IPS DF 4.7 (cell line): ENCODE data around the gene AMMECR1L.
"Not testable (repeated sequence)": the region's sequence is repeated elsewhere in the genome, so short reads cannot be mapped to it uniquely, and the experiment has no call there.

Experiments used
- DNase-seq: peaks from one replicate; pipeline ENCODE4 v3.0.0-alpha.2; 2013; ENCODE audit warnings: low spot score; ENCODE audit errors: extremely low read depth

AMMECR1L gene

DNA sequence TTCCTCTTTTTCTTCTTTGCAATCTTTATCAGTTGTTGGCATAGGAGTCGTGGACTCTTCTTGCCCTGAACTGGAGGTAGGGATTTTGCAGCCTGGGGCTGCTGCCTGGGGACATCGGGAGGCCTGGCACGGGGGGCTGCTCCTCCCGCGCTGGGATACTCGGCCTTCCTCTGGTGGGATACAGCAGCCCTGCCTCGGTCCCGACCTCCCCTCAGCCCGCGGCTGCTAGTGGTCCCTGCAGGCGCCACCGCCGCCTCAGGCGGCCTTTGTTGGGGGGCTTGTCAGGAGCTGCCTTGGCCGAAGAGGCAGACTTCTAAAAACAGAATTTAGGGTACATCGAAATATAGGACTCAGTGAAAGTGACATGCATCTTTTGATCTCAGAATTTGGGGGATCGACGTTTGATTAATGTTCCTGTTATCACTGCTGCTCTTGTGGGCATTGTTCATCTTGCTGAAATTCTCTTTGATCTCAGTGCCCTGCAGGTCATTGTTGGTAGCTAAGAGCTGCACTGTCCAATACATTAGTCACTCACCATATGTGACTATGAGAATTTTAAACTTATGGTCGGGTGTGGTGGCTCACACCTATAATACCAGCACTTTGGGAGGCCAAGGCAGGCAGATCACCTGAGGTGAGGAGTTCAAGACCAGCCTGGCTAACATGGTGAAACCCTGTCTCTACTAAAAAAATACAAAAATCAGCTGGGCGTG is 44.1 kb downstream of the AMMECR1L start:
- no peak for DNase-seq

DNA sequence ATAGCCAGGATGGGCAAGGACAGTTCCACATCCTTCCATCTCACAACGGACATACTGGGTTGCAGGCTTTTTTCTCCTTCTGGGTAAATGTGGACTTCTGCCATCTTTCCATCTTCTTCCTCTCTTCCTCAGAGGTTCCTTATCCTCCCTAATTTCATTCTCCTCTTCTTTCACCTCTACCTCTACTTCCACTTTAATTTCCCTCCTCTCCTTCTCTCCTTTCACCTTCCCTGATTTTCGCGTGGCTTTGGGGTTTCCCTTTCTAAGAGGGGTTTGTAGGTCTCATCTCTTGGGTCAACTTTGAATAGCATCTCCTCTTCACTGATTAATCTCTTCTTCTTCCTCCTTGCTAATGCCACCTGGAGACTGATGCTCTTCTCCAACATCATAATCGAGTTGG is 44.9 kb downstream of the AMMECR1L start:
- DNase-seq, result no peak

DNA sequence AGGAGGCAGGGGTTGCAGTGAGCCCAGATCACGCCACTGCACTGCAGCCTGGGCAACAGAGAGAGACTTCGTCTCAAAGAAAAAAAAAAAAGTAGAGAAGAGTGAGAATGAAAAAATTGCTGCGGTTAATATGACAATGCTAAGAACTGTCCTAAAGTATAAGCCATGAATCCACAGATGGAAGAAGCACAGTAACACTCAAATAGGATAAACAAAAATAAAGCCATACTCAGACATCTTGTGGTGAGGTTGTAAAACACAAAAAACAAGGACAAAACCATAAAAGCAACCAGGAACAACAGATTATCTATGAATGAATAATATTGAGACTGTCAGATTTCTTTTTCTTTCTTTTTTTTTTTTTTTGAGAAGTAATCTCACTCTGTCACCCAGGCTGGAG is 50.8 kb downstream of the AMMECR1L start:
- no peak for DNase-seq

DNA sequence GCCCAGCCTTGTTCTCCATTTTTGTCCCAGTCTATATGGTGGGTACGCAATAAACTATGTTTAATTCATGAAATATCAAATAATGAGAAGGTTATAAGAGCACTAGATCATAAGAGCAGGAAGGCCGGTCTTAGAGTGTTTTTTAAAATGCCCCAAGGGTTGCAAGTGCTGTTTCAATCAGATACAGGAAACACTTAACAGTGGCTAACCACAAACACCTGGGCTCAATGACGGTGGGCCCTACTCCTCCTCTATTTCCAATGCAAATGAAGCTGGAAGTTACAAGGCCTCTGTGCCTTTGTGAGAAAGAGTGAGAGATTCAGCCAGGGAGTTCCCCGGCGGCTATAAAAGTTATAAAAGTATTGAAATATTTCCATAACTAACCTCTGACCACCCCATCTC is 55.9 kb downstream of the AMMECR1L start:
- DNase-seq, result no peak

DNA sequence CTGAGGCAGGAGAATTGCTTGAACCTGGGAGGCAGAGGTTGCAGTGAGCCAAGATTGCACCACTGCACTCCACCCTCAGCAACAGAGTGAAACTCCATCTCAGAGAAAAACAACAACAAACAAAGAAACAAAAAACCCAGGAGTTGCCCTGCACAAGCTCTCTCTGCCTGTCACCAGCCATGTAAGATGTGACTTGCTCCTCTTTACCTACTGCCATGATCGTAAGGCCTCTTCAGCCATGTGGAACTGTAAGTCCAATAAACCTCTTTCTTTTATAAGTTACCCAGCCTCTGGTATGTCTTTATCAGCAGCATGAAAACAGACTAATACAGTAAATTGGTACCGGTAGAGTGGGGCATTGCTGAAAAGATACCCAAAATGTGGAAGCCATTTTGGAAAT is 59.0 kb downstream of the AMMECR1L start:
- not testable (repeated sequence) for DNase-seq

DNA sequence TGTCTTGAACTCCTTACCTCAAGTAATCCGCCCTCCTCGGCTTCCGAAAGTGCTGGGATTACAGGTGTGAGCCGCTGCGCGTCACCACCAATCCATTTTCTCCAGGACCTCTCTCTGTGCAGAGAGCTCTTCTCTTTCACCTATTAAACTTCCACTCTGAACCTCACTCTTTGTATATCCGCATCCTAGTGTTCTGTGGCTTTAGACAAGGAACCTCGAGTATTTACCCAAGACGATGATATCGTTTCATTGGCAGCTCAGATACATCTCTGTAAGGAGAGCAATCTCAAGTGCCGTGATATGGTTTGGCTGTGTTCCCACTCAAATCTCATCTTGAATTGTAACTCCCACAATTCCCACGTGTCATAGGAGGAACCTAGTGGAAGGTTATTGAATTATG is 59.7 kb downstream of the AMMECR1L start:
- no peak for DNase-seq

DNA sequence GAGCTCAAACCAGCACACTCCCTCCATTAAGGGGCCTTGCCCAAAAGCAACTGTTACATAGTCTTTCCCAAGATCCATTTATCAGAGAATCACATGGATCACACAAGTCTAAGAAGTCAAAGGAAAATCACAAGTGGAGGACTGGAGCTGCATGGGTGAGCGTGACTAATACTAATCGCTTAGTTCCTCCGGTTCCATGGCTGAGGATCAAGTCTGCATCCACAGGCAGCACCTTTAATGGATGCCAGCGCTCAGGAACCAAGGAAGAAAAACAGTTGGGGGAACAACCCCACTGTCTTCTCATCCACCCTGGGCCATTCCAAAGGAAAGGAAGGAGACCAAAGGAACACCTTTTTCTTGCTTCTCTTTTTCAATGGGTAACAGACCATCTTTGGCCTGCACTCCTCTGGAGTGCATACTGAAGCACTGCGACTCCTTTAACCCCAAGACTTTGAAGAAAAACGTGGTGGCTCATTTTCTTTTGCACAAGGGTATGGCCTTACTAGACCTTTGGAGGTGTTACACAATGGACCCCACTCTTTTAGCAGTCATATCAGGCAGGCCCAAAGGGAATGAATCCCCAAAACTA is 65.6 kb downstream of the AMMECR1L start:
- no peak for DNase-seq

DNA sequence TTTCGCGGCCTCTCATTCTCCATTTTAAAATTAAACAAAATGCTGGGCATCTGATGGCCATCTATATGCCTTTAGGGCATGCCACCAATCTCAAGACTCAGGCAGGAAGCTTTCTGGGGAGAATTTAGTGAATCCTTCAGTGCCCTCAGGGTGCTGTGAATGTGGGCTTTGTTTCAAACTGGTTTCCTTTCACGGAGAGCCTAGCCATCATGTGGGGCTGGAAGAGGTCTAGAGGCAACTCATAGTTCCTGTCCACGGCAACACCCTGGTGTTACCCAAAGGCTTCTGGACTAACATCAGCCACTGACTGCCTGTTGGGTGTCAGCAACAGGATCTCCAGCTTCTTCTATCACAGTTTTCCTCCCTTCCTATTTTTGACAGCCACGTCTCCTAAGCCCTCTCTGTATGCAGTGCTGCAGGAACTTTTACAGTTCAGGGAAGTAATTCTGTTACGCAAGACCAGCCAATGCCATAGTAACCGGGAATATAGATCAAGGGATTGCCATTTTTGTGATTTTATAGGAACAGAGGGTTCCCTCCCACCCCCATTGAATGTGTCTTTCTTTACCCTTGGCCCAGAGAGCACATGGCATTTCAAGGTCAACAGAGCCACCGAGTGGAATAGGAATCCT is 66.8 kb downstream of the AMMECR1L start:
- no peak for DNase-seq

DNA sequence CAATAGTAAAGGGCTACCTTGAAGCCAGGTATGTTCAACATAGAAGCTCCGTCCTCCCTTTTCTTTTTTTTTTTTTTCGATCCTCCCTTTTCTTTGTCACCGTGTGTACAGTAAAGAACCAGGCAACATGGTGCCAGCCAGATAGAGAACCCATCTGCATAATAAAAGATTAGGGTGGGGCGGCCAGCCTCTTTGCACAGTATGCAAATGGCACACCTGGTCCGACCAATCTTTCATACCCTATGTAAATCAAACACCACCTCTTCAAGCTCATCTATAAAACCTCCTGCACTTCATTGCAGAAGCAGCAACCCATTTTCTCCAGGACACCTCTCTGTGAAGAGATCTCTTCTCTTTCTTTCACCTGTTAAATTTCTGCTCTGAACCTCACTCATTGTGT is 67.5 kb downstream of the AMMECR1L start:
- DNase-seq, result no peak

DNA sequence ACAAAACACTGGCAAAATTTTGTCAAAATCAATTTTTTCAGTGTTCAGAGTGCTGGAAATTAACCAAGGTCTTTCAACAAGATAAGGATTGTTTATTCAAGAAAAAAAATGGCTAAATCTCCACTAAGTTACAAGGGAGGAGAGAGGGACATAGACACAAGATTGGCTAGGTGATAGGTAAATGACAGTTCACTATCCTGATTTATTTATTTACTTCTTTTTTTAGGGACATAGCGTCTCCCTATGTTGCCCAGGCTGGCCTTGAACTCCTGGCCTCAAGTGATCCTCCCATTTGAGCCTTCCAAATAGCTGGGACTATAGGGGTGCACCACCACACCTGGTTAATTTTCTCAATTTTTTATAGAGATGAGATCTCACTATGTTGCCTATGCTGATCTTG is 71.1 kb downstream of the AMMECR1L start:
- DNase-seq, result no peak

DNA sequence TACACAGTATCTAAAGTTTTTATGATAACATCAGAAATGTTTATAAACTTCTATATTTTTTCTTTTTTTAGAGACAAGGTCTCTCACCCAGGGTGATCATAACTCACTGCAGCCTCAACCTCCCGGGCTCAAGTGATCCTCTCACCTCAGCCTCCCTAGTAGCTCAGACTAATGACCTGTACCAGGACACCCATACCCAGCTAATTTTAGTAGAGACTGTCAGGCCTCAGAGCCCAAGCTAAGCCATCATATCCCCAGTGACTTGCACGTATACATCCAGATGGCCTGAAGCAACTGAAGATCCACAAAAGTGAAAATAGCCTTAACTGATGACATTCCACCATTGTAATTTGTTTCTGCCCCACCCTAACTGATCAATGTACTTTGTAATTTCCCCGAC is 73.3 kb downstream of the AMMECR1L start:
- DNase-seq, result not testable (repeated sequence)
